Hepatocyte (in vitro differentiated cells): Measurements from ENCODE around the gene XIRP1.

ENCODE experiments used
- EZH2phosphoT487 ChIP-seq: fragments of 200-600 bp; sonication (generic); IDR thresholded peaks from one replicate; pipeline ENCODE4 v1.6.1; 2018; ENCODE audit warnings: antibody characterized with exemption, mild to moderate bottlenecking, low read depth, moderate library complexity; ENCODE audit not compliant: unreplicated experiment, severe bottlenecking
- TF ChIP-seq, protein P1 (sequence below): fragments of 200-600 bp; sonication (generic); IDR thresholded peaks from 2 replicates; pipeline ENCODE4 v1.5.1; 2016; ENCODE audit warnings: antibody characterized with exemption, mild to moderate bottlenecking; ENCODE audit not compliant: poor library complexity

GRCh38 chr3:39148435-39149058 lies 43.8 kb downstream of the XIRP1 start:
- no peak for TF ChIP-seq EZH2phosphoT487
- TF ChIP-seq, protein P1, sequence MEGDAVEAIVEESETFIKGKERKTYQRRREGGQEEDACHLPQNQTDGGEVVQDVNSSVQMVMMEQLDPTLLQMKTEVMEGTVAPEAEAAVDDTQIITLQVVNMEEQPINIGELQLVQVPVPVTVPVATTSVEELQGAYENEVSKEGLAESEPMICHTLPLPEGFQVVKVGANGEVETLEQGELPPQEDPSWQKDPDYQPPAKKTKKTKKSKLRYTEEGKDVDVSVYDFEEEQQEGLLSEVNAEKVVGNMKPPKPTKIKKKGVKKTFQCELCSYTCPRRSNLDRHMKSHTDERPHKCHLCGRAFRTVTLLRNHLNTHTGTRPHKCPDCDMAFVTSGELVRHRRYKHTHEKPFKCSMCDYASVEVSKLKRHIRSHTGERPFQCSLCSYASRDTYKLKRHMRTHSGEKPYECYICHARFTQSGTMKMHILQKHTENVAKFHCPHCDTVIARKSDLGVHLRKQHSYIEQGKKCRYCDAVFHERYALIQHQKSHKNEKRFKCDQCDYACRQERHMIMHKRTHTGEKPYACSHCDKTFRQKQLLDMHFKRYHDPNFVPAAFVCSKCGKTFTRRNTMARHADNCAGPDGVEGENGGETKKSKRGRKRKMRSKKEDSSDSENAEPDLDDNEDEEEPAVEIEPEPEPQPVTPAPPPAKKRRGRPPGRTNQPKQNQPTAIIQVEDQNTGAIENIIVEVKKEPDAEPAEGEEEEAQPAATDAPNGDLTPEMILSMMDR: no peak
